GM21825 (cell line): Measurements from ENCODE around the gene LMAN2L.

Experiments used
- ATAC-seq: cut with Tn5 transposase; IDR thresholded peaks from one replicate; pipeline ENCODE4 v1.9.1; 2021; ENCODE audit warnings: mild to moderate bottlenecking, moderate library complexity; ENCODE audit not compliant: unreplicated experiment

LMAN2L gene

GRCh38 chr2:96661324-96661723, 78.5 kb downstream of the LMAN2L start:
- no peak for ATAC-seq

- no peak for ATAC-seq
These were observed 83.3 kb downstream of the LMAN2L start for GRCh38 chr2:96656540-96656939.
